ENCODE data around the gene CCR4. TPM values are rescaled to one million over a fixed set of nuclear protein-coding genes. Genes with fewer than 3 reads are reported as not detected.

The CCR4 gene
- total and polyA plus RNA-seq, 2 of the 8 experiments (the other 6 are each of a cell fraction or from before 2014, with no cell fraction given), result 0.11 to 0.15 TPM

- Histone ChIP-seq H4K20me1 (replicated peaks in 1 of 2; ENCODE audit: control insufficient read depth in 1 of 2, insufficient read depth in 2 of 2, low read length in 2 of 2) (no peaks in the 10 kb centered on the region), H3K23me2 (ENCODE audit: low read depth, low read length) (no peaks in the 10 kb centered on the region; the same call in 1 of the 2 replicates), H4K91ac (replicated peaks; ENCODE audit: insufficient read length, low read length) (no peak overlapping the region), H3K4ac (replicated peaks; ENCODE audit: insufficient read length, low read depth, low read length) (no peak overlapping the region), H3K23ac (ENCODE audit: insufficient read length) (no peak overlapping the region), H3K9me3 (ENCODE audit: insufficient read depth in 2 of 2, low read depth in 1 of 2, low read length in 1 of 2) (no peaks in the 10 kb centered on the region), H4K5ac (ENCODE audit: insufficient read length, low read depth, low read length) (no peak overlapping the region), H3K4me2 (ENCODE audit: insufficient read depth in 1 of 2, low read depth in 2 of 2, low read length in 2 of 2) (no peak overlapping the region), H2AFZ (ENCODE audit: low read length) (no peak overlapping the region), H3K27ac (ENCODE audit: low read depth, low read length) (no peak overlapping the region), H2BK15ac (ENCODE audit: low read length) (no peak overlapping the region), H3K36me3 (ENCODE audit: control insufficient read depth in 2 of 4, insufficient read depth in 4 of 4, low read length in 3 of 4) (no peaks in the 10 kb centered on the region), H3K9ac (replicated peaks in 1 of 4; ENCODE audit: extremely low read depth in 1 of 4, low read depth in 3 of 4, low read length in 3 of 4) (no peak overlapping the region), H2BK12ac (ENCODE audit: low read depth, low read length) (no peak overlapping the region), H2BK20ac (ENCODE audit: low read length) (no peak overlapping the region), H3K56ac (replicated peaks; ENCODE audit: insufficient read length, low read depth, low read length) (no peak overlapping the region), H2AK5ac (ENCODE audit: low read depth, low read length) (no peak overlapping the region), H3K14ac (ENCODE audit: insufficient read length) (no peak overlapping the region), H2BK120ac (replicated peaks; ENCODE audit: low read depth, low read length) (no peak overlapping the region), H3K79me2 (ENCODE audit: control insufficient read depth in 1 of 2, insufficient read depth in 2 of 2, low read length in 2 of 2) (no peaks in the 10 kb centered on the region), H3K79me1 (ENCODE audit: low read depth, low read length) (no peaks in the 10 kb centered on the region), H3K27me3 (replicated peaks in 1 of 4; ENCODE audit: control insufficient read depth in 3 of 4, extremely low read depth in 1 of 4, insufficient read depth in 3 of 4, low read length in 3 of 4) (no peaks in the 10 kb centered on the region), H3K4me1 (replicated peaks in 1 of 4; ENCODE audit: control insufficient read depth in 3 of 4, insufficient read depth in 4 of 4, low read length in 3 of 4) (no peaks in the 10 kb centered on the region), H3K18ac (ENCODE audit: extremely low read depth, low read length) (no peak overlapping the region), H3K4me3 (ENCODE audit: extremely low read depth in 1 of 4, insufficient read depth in 2 of 4, low read depth in 3 of 4, low read length in 4 of 4) (no peak overlapping the region), H4K8ac (ENCODE audit: extremely low read depth, insufficient read depth, low read length) (no peak overlapping the region), H2BK5ac (ENCODE audit: low read depth, low read length) (no peak overlapping the region)
- ChIA-PET POLR2A (ENCODE audit: partially characterized antibody) (no interaction called here), CTCF (ENCODE audit: partially characterized antibody) (interaction anchor here (1.3 kb wide), 1 partner anchor 16 kb away, joined by 5 read pairs; no protein-coding TSS in a partner anchor)
- WGBS, 2 experiments (ENCODE audit: extremely low coverage in 1 of 2, insufficient coverage in 1 of 2, insufficient read length in 1 of 2, insufficient replicate concordance in 2 of 2, low coverage in 1 of 2, low lambda C conversion rate in 2 of 2, missing lambda C conversion rate in 1 of 2), result 97% methylated on average over 2 of the region's 2 CpGs; no CpG with 5 or more reads in 1 of the 2 experiments
- no peak for FAIRE-seq
- DNase-seq (ENCODE audit: low read depth in 1 of 2, low spot score in 2 of 2), result no peak
- TF ChIP-seq EZH2 (IDR thresholded peaks at IDR 0.05; ENCODE audit: low read depth, low read length, severe bottlenecking) (no peak), SIX5 (IDR thresholded peaks at IDR 0.05; ENCODE audit: low read depth, low read length) (no peak)
These were observed 31.5 kb upstream of the CCR4 start for GRCh38 chr3:32919920-32920319.

Measured in H1 (cell line).